GM11168 (cell line): ENCODE measurements around the gene POM121C.
"Not testable (repeated sequence)": the region's sequence is repeated elsewhere in the genome, so short reads cannot be mapped to it uniquely, and the experiment has no call there.

Experiments
- in situ Hi-C: fragments of 300-500 bp; cut with MboI; formaldehyde crosslinking; loops from one replicate; pipeline ENCODE4 v1.12.0; 2022; ENCODE audit warnings: low sequenced_read_pairs; ENCODE audit not compliant: unreplicated experiment

POM121C gene

GRCh38 chr7:75485979-75486643 is at the start of gene POM121C:
TSS of gene POM121C (minus strand) at chr7:75486299. CDS start at chr7:75441496, 44,803 bp downstream.
- in situ Hi-C loops = not testable (repeated sequence)

DNA sequence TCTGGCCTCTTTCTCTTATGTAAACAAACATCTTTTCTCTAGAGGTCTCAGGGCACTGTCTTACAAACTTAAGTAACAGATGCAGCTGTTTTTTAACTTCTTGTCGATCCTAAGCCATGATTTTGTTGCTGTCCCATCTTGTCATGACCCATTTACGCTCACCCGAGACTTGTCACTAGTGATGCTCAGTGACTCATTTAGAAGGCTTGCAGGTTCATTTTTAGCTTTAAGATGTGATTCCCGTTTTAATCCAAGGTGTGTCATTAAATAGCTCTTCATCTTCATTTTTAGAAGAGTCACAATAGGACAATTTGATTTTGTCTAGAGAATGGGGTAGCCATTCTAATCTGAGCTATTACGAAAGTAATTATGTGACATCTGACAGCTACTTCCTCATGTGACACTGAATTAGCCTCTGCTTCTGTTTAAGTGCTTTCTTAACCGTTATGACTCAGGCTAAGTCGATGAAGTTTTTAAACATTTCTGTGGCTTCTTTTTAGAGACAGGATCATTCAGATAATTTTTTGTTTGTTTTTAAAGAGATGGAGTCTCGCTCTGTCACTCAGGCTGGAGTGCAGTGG is 48.7 kb upstream of the POM121C start:
- in situ Hi-C loops = no loop called here

GRCh38 chr7:75533926-75534325 is 47.8 kb upstream of the POM121C start:
- in situ Hi-C loops = no loop called here

DNA sequence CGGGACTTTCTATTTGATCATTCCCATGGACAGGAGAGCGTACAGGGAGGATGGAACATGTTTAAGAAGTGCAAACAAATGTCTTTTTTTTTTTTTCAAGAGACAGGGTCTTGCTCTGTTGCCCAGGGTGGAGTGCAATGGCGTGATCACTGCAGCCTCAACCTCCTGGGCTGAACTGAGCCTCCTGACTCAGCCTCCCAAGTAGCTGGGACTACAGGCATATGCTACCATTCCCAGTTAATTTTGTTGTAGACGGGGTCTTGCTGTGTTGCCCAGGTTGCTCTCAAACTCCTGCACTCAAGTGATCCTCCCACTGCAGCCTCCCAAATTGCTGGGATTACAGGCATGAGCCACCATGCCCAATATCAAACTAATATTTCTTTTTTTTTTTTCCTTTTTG is 46.5 kb upstream of the POM121C start:
- in situ Hi-C loops = no loop called here

DNA sequence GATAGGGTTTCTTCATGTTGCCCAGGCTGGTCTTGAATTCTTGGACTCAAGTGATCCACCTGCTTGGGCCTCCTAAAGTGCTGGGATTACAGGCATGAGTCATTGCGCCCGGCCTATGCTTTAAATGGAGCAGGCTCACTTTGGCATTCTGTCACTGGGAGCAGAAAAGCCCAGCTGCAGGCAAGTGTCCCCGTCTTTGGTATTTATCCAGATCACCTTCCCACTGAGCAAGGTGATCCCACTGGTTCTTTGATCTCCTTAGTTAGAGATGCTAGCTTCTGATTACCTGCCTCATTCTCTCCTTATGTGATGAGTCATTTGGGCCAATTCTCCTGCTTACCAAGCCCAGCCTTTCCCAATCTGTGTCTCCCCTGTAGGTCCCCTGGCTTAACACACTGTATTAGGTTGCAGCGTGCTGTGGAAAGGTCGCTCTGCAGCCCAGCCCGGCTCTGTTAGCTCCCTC is 45.3 kb upstream of the POM121C start:
- in situ Hi-C loops = no loop called here

GRCh38 chr7:75527224-75527722 is 41.2 kb upstream of the POM121C start:
- in situ Hi-C loops = not testable (repeated sequence)

DNA sequence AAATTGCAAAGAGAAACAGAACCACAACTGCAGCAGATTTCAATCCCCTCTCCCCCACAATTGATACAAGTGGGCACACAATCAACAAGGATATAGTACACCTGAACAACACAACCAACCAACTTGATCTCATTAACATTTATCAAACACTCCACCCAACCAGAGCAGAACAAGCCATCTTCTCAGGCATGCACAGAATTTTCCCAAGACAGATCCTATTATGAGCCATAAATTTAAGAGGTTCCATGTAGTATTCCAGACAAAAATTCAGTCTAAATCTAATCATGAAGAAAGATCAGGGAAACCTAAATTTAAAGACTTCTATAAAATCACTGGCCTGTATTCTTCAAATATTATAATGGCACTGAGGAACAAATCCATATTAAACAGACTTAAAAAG is 35.6 kb upstream of the POM121C start:
- in situ Hi-C loops = not testable (repeated sequence)

GRCh38 chr7:75518842-75519241 is 32.7 kb upstream of the POM121C start:
- in situ Hi-C loops = not testable (repeated sequence)

DNA sequence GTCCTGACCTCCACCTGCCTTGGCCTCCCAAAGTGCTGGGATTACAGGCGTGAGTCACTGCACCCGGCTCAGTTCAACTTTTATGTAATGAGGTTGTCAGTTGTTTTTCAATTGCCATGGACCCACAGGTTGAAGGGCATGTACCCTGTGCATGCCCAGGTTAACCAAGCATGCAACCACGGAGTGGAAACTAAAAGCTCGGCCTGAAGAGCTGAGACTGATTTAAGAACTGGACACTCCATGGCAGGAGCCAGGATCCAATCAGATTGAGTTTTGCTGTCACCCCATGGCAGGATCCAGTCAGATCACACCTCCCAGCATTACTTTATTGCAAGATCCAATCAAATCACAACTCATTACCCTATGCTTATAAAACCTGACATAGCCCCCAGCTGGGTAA is 22.9 kb upstream of the POM121C start:
- in situ Hi-C loops = not testable (repeated sequence)

DNA sequence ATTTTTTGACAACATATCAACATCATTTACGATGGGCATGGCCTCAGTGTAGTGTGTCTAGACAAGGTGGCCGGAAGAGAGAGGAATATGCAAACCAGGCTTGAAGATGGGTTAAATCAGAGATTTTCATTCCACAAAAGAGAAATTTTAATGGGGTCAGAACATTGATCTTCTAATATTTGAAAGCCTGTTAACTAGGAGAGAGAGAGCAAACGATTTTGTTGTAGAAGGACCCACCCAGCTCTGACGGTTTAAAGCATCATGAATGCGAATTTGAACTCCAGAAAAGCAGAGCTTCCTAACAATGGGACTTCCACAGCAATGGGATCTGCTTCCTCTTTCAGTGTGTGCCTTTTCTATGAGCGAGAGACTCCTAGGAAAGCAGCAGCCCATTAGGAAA is 5.9 kb upstream of the POM121C start, which contains the start of gene SPDYE5:
Gene SPDYE5 (plus strand): TSS at position 301 of the 400 bp plus-strand sequence. CDS start 1,728 bp downstream, outside the sequence.
- in situ Hi-C loops = not testable (repeated sequence)

GRCh38 chr7:75485355-75485978 is 632 bp downstream of the POM121C start:
- in situ Hi-C loops = not testable (repeated sequence)

- in situ Hi-C loops = not testable (repeated sequence)
These were observed 5.8 kb downstream of the POM121C start for GRCh38 chr7:75480313-75480712.

- in situ Hi-C loops = not testable (repeated sequence)
These were observed 8.6 kb downstream of the POM121C start for GRCh38 chr7:75477457-75477856.

GRCh38 chr7:75470166-75470565 is 15.9 kb downstream of the POM121C start:
- in situ Hi-C loops = loop anchor here (25.0 kb wide), 2 partner anchors 167 to 292 kb away; partner anchors contain the start of gene CCL26

GRCh38 chr7:75460541-75460940 is 25.6 kb downstream of the POM121C start:
- in situ Hi-C loops = loop anchor here (5.0 to 25.0 kb wide), 3 partner anchors 177 to 1187 kb away; partner anchors contain the start of gene CCL26

GRCh38 chr7:75458034-75458433 is 28.1 kb downstream of the POM121C start:
- in situ Hi-C loops = loop anchor here (25.0 kb wide), 2 partner anchors 179 to 304 kb away; partner anchors contain the start of gene CCL26

GRCh38 chr7:75456403-75456802 is 29.7 kb downstream of the POM121C start:
- in situ Hi-C loops = loop anchor here (25.0 kb wide), 2 partner anchors 181 to 306 kb away; partner anchors contain the start of gene CCL26

GRCh38 chr7:75452494-75452955 is 33.6 kb downstream of the POM121C start:
- in situ Hi-C loops = loop anchor here (25.0 kb wide), 2 partner anchors 185 to 310 kb away; partner anchors contain the start of gene CCL26

DNA sequence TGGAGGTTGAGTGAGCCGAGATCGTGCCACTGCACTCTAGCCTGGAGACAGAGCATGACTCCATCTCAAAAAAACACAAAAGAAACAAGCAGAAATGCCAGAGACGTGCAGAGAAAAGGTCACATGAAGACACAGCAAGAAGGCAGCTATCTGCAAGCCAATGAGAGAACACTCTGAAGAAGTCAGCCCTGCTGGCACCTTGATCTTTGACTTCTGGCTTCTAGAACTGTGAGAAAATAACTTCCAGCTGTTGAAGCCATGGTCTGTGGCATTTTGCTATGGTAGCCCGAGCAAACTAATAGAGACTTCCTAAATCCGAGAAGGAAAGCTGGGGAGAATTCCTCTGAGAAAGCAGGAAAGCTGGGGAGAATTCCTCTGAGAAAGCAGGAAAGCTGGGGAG is 36.2 kb downstream of the POM121C start:
- in situ Hi-C loops = loop anchor here (10.0 to 25.0 kb wide), 4 partner anchors 187 to 1175 kb away; partner anchors contain the start of genes CCL26, POMZP3 and RCC1L

GRCh38 chr7:75442465-75443111 is 43.5 kb downstream of the POM121C start:
- in situ Hi-C loops = loop anchor here (10.0 to 25.0 kb wide), 2 partner anchors 380 to 1182 kb away; partner anchors contain the start of genes POMZP3 and RCC1L
